PC-9 (cell line): ENCODE data around the gene SLC5A9.
"Not testable (repeated sequence)": the region's sequence is repeated elsewhere in the genome, so short reads cannot be mapped to it uniquely, and the experiment has no call there.

Experiments used
- EZH2 ChIP-seq: fragments of 200-600 bp; sonication (generic); IDR thresholded peaks from 2 replicates; pipeline ENCODE4 v1.8.0; 2017; ENCODE audit warnings: antibody characterized with exemption, low read depth
- TF ChIP-seq, protein P1 (sequence below): fragments of 200-600 bp; sonication (generic); conservative IDR thresholded peaks from 2 replicates; pipeline ENCODE4 v1.6.1; 2017; ENCODE audit warnings: mixed run types, antibody characterized with exemption, mild to moderate bottlenecking, moderate library complexity

GRCh38 chr1:48214366-48214765 lies 8.2 kb upstream of the SLC5A9 start:
- TF ChIP-seq, protein P1, sequence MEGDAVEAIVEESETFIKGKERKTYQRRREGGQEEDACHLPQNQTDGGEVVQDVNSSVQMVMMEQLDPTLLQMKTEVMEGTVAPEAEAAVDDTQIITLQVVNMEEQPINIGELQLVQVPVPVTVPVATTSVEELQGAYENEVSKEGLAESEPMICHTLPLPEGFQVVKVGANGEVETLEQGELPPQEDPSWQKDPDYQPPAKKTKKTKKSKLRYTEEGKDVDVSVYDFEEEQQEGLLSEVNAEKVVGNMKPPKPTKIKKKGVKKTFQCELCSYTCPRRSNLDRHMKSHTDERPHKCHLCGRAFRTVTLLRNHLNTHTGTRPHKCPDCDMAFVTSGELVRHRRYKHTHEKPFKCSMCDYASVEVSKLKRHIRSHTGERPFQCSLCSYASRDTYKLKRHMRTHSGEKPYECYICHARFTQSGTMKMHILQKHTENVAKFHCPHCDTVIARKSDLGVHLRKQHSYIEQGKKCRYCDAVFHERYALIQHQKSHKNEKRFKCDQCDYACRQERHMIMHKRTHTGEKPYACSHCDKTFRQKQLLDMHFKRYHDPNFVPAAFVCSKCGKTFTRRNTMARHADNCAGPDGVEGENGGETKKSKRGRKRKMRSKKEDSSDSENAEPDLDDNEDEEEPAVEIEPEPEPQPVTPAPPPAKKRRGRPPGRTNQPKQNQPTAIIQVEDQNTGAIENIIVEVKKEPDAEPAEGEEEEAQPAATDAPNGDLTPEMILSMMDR: not testable (repeated sequence)
- not testable (repeated sequence) for TF ChIP-seq EZH2
